Stimulated activated memory B cell treated with anti-CD40 and anti-IgM and Interleukin-4, amounts not matched to agents 10 μg/mL and 1 μg/mL and 100 μg/mL, for 72 hours (primary cell): ENCODE measurements around the gene PDCL3.

Experiments used
- ATAC-seq: fragments of 150-1000 bp; cut with Tn5 transposase; 2 replicates; pipeline ENCODE4 v1.10.0; 2021
- H3K27ac Mint-ChIP-seq: one replicate; pipeline ENCODE4 v1.8.0; 2022; ENCODE audit warnings: mild to moderate bottlenecking, mixed read lengths
- H3K27me3 Mint-ChIP-seq: one replicate; pipeline ENCODE4 v1.8.0; 2022; ENCODE audit warnings: mixed read lengths
- H3K36me3 Mint-ChIP-seq: one replicate; pipeline ENCODE4 v1.8.0; 2022; ENCODE audit warnings: mixed read lengths
- H3K4me1 Mint-ChIP-seq: one replicate; pipeline ENCODE4 v1.8.0; 2022; ENCODE audit warnings: mixed read lengths
- H3K4me3 Mint-ChIP-seq: one replicate; pipeline ENCODE4 v1.8.0; 2022; ENCODE audit warnings: mild to moderate bottlenecking, moderate library complexity, mixed read lengths
- H3K9me3 Mint-ChIP-seq: one replicate; pipeline ENCODE4 v1.8.0; 2022; ENCODE audit warnings: mixed read lengths

Gene PDCL3

DNA sequence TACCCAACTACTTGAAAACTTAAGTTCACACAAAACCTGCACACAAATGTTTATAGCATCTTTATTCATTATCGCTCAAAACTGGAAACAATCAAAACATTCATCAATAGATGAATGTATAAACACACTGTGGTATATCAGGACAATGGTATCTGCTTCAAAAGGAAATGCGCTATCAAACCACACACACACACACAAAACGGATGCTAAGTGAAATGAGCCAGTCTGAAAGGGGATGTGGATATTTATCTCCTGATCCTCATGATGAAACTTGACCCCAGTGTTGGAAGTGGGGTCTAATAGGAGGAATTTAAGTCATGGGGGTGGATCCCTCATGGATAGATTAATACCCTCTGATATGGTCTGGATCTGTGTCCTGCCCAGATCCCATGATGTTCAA, 22.0 kb downstream of the PDCL3 start:
- ATAC-seq: no peak
- Mint-ChIP-seq H3K27me3 (no peaks in the 10 kb centered on the region), H3K9me3 (peaks cover 3% of the 10 kb centered on the region), H3K36me3 (no peaks in the 10 kb centered on the region), H3K4me1 (peaks cover 33% of the 10 kb centered on the region), H3K27ac (no peak overlapping the region), H3K4me3 (no peak overlapping the region)

DNA sequence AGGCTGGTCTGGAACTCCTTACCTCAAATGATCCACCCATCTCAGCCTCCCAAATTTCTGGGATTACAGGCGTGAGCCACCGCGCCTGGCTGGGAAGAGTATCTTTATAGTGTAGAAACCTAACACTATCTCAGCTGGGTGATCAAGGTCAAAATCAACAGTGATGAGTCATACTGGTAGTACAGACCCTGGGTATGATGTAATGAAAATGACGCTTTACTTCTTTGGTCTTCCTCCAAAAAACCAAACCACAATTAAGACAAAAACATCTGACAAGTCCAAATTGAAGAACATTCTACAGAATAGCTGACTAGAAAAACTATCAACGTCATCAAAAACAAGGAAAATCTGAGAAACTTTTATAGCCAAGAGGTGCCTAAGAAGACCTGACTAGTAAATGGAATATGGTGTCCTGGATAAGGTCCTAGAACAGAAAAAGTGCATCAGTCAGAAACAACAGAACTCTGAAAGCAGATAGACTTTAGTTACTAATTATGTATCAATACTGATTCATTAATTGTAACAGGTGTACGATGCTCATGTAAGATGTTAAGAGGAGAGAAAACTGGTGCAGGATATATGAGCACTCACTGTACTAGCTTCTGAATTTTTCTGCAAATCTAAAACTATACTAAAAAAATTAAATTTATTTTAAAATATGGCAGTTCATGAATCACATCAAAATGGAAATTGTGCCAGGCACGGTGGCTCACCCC, 25.4 kb downstream of the PDCL3 start:
- ATAC-seq: peak; percentile 63
- Mint-ChIP-seq H3K9me3 (peaks cover 3% of the 10 kb centered on the region), H3K4me3 (no peak overlapping the region), H3K4me1 (peaks cover 27% of the 10 kb centered on the region), H3K27ac (no peak overlapping the region), H3K27me3 (no peaks in the 10 kb centered on the region), H3K36me3 (no peaks in the 10 kb centered on the region)

GRCh38 chr2:100589527-100589926, 26.7 kb downstream of the PDCL3 start:
- Mint-ChIP-seq H3K9me3 (peaks cover 3% of the 10 kb centered on the region), H3K27me3 (no peaks in the 10 kb centered on the region), H3K36me3 (no peaks in the 10 kb centered on the region), H3K4me1 (peaks cover 27% of the 10 kb centered on the region), H3K27ac (peak overlapping the region; percentile 88), H3K4me3 (no peak overlapping the region)
- peak; percentile 43 for ATAC-seq

DNA sequence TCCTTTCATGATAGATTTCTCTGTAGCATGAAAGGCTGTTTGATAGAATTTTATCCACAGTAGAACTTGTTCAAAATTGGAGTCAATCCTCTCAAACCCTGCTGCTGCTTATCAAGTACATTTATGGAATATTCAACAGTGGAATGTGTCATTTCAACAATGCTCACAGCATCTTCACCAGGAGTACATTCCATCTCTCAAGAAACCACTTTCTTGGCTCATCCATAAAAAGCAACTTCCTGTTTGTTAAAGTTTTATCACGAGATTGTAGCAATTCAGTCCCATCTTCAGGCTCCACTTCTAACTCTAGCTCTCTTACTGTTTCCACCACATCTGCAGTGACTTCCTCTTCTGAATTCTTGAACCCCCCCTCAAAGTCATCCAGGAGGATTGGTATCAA, 29.4 kb downstream of the PDCL3 start:
- Mint-ChIP-seq H3K9me3 (no peaks in the 10 kb centered on the region), H3K4me1 (peaks cover 31% of the 10 kb centered on the region)
- no peak for ATAC-seq

GRCh38 chr2:100596465-100596864, 33.7 kb downstream of the PDCL3 start:
- ATAC-seq: no peak
- Mint-ChIP-seq H3K4me3 (no peak overlapping the region), H3K9me3 (no peaks in the 10 kb centered on the region), H3K36me3 (no peaks in the 10 kb centered on the region), H3K27me3 (no peaks in the 10 kb centered on the region), H3K27ac (no peak overlapping the region), H3K4me1 (peaks cover 14% of the 10 kb centered on the region)

More for the DNA sequence above, 29.4 kb downstream of the PDCL3 start:
- H3K27ac Mint-ChIP-seq: peak overlapping the region; percentile 38
- no peaks in the 10 kb centered on the region for H3K27me3 Mint-ChIP-seq
- no peak overlapping the region for H3K4me3 Mint-ChIP-seq
- no peaks in the 10 kb centered on the region for H3K36me3 Mint-ChIP-seq

DNA sequence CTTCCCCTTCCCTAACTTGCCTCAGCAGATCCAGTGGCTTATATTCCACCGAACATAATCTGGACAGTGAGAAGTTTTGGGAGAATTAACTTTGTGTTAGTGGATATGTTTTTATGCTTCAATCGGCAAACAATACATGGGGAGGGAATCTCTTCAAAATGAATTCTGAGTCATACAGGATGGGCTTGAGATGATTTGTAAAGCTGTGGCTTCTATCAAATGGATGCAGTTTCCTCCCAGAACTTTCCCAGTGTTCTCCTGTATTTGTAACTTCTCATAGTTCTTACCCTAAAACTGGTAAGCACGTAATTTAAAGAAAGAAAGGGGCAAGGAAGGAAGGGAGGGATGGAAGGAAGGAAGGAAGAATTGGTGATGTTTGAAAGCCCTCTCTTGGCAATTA, 36.8 kb downstream of the PDCL3 start:
- ATAC-seq: no peak
- H3K27me3 Mint-ChIP-seq: no peaks in the 10 kb centered on the region

GRCh38 chr2:100601661-100602060, 38.9 kb downstream of the PDCL3 start:
- no peak for ATAC-seq
- no peaks in the 10 kb centered on the region for H3K36me3 Mint-ChIP-seq
- H3K4me1 Mint-ChIP-seq: peaks cover 11% of the 10 kb centered on the region
- peaks cover 7% of the 10 kb centered on the region for H3K27me3 Mint-ChIP-seq
- no peaks in the 10 kb centered on the region for H3K9me3 Mint-ChIP-seq
- no peak overlapping the region for H3K27ac Mint-ChIP-seq
- H3K4me3 Mint-ChIP-seq: no peak overlapping the region

More for the DNA sequence above, 36.8 kb downstream of the PDCL3 start:
- Mint-ChIP-seq H3K9me3 (no peaks in the 10 kb centered on the region), H3K27ac (no peak overlapping the region), H3K36me3 (no peaks in the 10 kb centered on the region), H3K4me1 (peaks cover 14% of the 10 kb centered on the region), H3K4me3 (no peak overlapping the region)

DNA sequence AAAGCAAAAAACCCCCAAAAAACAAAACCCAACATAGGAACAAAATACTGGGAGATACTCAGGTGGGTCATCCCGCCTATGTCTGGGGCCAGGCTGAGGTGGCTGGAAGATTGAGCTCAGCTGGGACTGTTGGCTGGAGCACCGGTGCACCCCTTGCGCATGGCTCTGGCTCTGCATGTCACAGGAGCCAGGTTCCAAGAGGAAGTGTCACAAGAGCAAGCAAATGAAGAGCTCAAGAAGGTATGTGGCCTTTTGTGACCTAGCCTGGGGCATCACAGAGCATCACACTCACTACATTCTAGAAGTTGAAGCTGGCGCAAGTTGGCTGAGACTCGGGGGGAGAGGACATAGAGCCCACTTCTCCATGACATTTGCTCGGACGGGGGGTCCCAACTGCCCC, 40.6 kb downstream of the PDCL3 start:
- Mint-ChIP-seq H3K4me1 (peaks cover 17% of the 10 kb centered on the region), H3K4me3 (no peak overlapping the region), H3K27me3 (peaks cover 14% of the 10 kb centered on the region), H3K27ac (no peak overlapping the region), H3K36me3 (no peaks in the 10 kb centered on the region), H3K9me3 (no peaks in the 10 kb centered on the region)
- no peak for ATAC-seq

DNA sequence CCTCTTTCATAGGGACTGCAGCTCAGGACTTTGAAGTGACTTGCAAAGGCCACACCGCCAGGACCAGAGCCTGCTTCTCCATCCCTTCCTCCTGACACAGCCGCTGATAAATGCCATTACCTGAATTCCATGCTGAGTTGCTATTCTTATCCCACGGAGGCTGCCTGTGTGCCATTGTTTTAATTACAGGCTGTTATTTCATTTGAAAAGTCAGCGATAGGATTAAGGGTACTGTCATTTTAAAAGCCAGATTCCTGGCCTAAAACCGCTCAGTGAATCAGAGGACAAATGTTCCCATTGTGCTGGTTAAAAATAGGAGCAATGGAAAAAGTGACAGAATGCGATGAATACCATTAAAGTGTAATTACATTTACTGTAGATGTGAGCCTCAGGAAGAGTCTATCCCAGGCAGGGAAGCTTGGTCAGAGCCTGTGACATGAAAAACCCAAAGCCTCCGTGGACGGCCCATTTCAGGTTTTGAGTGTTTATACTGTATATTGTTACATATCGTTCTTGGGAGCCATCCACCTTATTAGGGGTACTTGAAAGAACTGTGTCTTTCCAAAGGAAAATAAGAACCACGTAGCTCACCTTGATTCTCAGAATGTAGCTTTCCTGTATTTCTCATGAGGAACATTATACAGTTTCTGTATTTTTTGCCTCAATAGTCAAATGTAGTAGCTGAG, 41.3 kb downstream of the PDCL3 start:
- peaks cover 17% of the 10 kb centered on the region for H3K4me1 Mint-ChIP-seq
- peaks cover 14% of the 10 kb centered on the region for H3K27me3 Mint-ChIP-seq
- no peaks in the 10 kb centered on the region for H3K36me3 Mint-ChIP-seq
- H3K4me3 Mint-ChIP-seq: no peak overlapping the region
- no peaks in the 10 kb centered on the region for H3K9me3 Mint-ChIP-seq
- H3K27ac Mint-ChIP-seq: no peak overlapping the region
- ATAC-seq: no peak

DNA sequence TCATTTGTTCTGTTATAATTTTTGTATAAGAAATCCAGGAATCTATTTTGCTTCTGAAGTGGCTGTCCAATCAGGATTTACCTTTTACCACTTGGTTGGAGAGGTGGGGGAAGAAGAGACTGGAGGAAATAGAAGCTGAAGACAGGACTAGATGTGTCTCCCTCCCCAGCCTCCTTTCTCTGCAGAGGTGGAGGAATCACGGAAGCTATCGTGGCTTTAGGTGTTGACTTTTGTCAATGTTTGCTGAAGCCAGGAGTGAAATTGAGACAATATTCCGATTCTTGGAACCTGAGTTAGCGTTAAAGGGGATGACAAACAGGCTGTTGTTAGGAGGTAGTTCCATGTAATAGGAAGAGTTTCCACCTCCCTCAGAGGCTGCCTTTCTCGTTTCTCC, 43.5 kb downstream of the PDCL3 start:
- ATAC-seq: no peak
- Mint-ChIP-seq H3K36me3 (no peaks in the 10 kb centered on the region), H3K9me3 (no peaks in the 10 kb centered on the region), H3K27me3 (peaks cover 24% of the 10 kb centered on the region), H3K4me1 (peaks cover 14% of the 10 kb centered on the region), H3K27ac (no peak overlapping the region), H3K4me3 (no peak overlapping the region)

DNA sequence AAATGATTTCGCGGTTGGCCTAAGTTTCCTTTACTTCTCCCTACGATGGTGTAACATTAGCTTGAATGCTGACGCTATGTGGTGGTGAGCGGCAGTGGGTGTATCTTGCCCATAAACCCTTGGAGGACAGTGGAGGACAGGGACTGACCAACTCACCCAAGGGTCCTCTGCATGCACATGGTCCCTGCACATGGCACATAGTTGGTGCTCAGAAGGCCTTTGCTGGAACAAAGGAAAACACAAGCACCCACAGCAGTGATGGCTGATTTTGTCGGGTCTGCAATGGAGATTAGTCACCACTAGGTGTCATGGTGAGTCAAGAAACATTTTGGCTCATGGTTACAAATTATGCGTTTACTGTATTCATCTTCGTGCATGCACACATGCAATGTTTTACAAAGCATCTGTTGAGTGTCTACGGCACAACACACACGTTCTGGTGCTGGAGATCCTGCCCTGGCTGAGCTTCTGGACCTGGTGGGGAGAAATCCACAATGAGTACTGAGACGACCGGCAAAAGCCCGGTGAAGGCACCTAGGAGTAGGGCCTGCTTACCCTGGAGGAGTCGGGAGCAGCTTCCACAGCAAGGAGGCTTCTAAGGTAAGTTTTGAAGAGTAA, 44.0 kb downstream of the PDCL3 start:
- Mint-ChIP-seq H3K4me1 (peaks cover 9% of the 10 kb centered on the region), H3K36me3 (no peaks in the 10 kb centered on the region), H3K4me3 (no peak overlapping the region), H3K27me3 (peaks cover 29% of the 10 kb centered on the region), H3K27ac (no peak overlapping the region), H3K9me3 (no peaks in the 10 kb centered on the region)
- ATAC-seq: no peak

DNA sequence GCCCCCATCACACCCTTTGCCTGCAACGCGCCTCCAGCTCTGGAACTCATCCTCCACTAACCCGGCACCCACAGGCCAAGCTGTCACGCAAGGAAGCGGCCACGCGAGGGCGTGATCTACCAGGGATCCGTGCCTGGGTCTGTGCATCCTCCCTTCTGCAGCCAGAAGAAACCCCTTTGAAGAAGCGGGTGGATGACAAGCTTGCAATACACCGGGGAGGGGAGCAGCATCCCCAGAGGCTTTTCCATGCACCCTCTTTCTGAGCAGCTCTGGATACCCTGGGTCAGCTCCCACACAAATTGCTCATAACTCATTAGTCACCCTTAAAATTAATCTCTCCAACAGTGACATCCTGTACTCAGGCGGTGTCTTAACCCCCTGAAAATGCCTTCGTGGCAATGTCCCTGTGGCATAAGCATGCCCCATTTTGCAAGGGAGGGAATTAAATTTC, 47.6 kb downstream of the PDCL3 start:
- H3K9me3 Mint-ChIP-seq: no peaks in the 10 kb centered on the region
- peaks cover 7% of the 10 kb centered on the region for H3K4me1 Mint-ChIP-seq
- no peak overlapping the region for H3K4me3 Mint-ChIP-seq
- no peaks in the 10 kb centered on the region for H3K36me3 Mint-ChIP-seq
- H3K27me3 Mint-ChIP-seq: peaks cover 50% of the 10 kb centered on the region
- no peak overlapping the region for H3K27ac Mint-ChIP-seq
- peak; percentile 75 for ATAC-seq

- Mint-ChIP-seq H3K36me3 (no peaks in the 10 kb centered on the region), H3K4me3 (no peak overlapping the region), H3K4me1 (peaks cover 7% of the 10 kb centered on the region), H3K27me3 (peaks cover 46% of the 10 kb centered on the region), H3K27ac (no peak overlapping the region), H3K9me3 (no peaks in the 10 kb centered on the region)
- no peak for ATAC-seq
Observed at GRCh38 chr2:100611079-100612029, 48.6 kb downstream of the PDCL3 start.

- Mint-ChIP-seq H3K27me3 (peaks cover 36% of the 10 kb centered on the region), H3K36me3 (no peaks in the 10 kb centered on the region), H3K9me3 (no peaks in the 10 kb centered on the region), H3K4me1 (no peaks in the 10 kb centered on the region), H3K4me3 (no peak overlapping the region), H3K27ac (no peak overlapping the region)
- ATAC-seq: no peak
Observed at GRCh38 chr2:100612388-100613000, 49.7 kb downstream of the PDCL3 start.
